ENCODE results near the gene JADE1. TPM values are rescaled to one million over a fixed set of nuclear protein-coding genes. Genes with fewer than 3 reads are reported as not detected.

The JADE1 gene
- total and polyA plus RNA-seq, 2 experiments from 2014 or later = 84.2 to 158 TPM

- TF ChIP-seq REST (IDR thresholded peaks at IDR 0.05; ENCODE audit: unreplicated experiment) (no peak), EZH2 (IDR thresholded peaks at IDR 0.05; ENCODE audit: low read depth, unreplicated experiment) (no peak)
Measured at GRCh38 chr4:128802680-128803628, 6.5 kb upstream of the JADE1 start (continued).

GRCh38 chr4:128803783-128804182, 5.7 kb upstream of the JADE1 start:
- H3K27ac ChIP-seq (ENCODE audit: low read depth) = peak overlapping the region; percentile 95
- Mint-ChIP-seq H3K9me3 (no peaks in the 10 kb centered on the region), H3K36me3 (ENCODE audit: low read depth) (no peaks in the 10 kb centered on the region; the same call in 2 of the 3 replicates), H3K27ac (no peak overlapping the region), H3K4me1 (peaks cover 18% of the 10 kb centered on the region), H3K4me3 (no peak overlapping the region; the same call in 2 of the 3 replicates), H3K27me3 (ENCODE audit: insufficient read depth, low read depth, poor library complexity) (peaks cover 5% of the 10 kb centered on the region)
- no peak for ATAC-seq
- H4K20me1 ChIP-seq (replicated peaks; ENCODE audit: insufficient read depth) = no peaks in the 10 kb centered on the region
- DNase-seq (ENCODE audit: low spot score) = no peak
- H3K4me1 ChIP-seq (ENCODE audit: insufficient read depth) = peaks cover 64% of the 10 kb centered on the region
- H3K4me2 ChIP-seq = peak overlapping the region; percentile 70
- H3K4me3 ChIP-seq = no peak overlapping the region
- H3F3A ChIP-seq (replicated peaks; ENCODE audit: low read depth) = peaks cover 16% of the 10 kb centered on the region; the same call in 1 of the 2 replicates
- peaks cover 7% of the 10 kb centered on the region for H3K79me2 ChIP-seq (replicated peaks; ENCODE audit: insufficient read depth)
- H2AFZ ChIP-seq = no peak overlapping the region
- peaks cover 3% of the 10 kb centered on the region; the same call in 1 of the 2 replicates for H3K9me2 ChIP-seq (ENCODE audit: insufficient read depth)
- no peaks in the 10 kb centered on the region for H3K36me3 ChIP-seq (ENCODE audit: insufficient read depth)
- H3K27me3 ChIP-seq (ENCODE audit: insufficient read depth) = no peaks in the 10 kb centered on the region
- TF ChIP-seq JUNB (IDR thresholded peaks at IDR 0.05; ENCODE audit: unreplicated experiment) (no peak), EZH2phosphoT487 (IDR thresholded peaks at IDR 0.05; ENCODE audit: unreplicated experiment) (no peak), ZNF114 (CRISPR knock-in tag; IDR thresholded peaks at IDR 0.05) (no peak), ETS1 (IDR thresholded peaks at IDR 0.05) (no peak), CREB1 (CRISPR knock-in tag; IDR thresholded peaks at IDR 0.05; ENCODE audit: low read depth) (no peak), POLR2AphosphoS5 (IDR thresholded peaks at IDR 0.05; ENCODE audit: low read depth) (no peak), EZH2 (IDR thresholded peaks at IDR 0.05; ENCODE audit: low read depth, unreplicated experiment) (no peak), CTCF (conservative IDR thresholded peaks at IDR 0.05; ENCODE audit: low read depth in 2 of 2) (no peak), NANOG (IDR thresholded peaks at IDR 0.05; ENCODE audit: borderline replicate concordance) (no peak)
- TF ChIP-seq, protein P1, sequence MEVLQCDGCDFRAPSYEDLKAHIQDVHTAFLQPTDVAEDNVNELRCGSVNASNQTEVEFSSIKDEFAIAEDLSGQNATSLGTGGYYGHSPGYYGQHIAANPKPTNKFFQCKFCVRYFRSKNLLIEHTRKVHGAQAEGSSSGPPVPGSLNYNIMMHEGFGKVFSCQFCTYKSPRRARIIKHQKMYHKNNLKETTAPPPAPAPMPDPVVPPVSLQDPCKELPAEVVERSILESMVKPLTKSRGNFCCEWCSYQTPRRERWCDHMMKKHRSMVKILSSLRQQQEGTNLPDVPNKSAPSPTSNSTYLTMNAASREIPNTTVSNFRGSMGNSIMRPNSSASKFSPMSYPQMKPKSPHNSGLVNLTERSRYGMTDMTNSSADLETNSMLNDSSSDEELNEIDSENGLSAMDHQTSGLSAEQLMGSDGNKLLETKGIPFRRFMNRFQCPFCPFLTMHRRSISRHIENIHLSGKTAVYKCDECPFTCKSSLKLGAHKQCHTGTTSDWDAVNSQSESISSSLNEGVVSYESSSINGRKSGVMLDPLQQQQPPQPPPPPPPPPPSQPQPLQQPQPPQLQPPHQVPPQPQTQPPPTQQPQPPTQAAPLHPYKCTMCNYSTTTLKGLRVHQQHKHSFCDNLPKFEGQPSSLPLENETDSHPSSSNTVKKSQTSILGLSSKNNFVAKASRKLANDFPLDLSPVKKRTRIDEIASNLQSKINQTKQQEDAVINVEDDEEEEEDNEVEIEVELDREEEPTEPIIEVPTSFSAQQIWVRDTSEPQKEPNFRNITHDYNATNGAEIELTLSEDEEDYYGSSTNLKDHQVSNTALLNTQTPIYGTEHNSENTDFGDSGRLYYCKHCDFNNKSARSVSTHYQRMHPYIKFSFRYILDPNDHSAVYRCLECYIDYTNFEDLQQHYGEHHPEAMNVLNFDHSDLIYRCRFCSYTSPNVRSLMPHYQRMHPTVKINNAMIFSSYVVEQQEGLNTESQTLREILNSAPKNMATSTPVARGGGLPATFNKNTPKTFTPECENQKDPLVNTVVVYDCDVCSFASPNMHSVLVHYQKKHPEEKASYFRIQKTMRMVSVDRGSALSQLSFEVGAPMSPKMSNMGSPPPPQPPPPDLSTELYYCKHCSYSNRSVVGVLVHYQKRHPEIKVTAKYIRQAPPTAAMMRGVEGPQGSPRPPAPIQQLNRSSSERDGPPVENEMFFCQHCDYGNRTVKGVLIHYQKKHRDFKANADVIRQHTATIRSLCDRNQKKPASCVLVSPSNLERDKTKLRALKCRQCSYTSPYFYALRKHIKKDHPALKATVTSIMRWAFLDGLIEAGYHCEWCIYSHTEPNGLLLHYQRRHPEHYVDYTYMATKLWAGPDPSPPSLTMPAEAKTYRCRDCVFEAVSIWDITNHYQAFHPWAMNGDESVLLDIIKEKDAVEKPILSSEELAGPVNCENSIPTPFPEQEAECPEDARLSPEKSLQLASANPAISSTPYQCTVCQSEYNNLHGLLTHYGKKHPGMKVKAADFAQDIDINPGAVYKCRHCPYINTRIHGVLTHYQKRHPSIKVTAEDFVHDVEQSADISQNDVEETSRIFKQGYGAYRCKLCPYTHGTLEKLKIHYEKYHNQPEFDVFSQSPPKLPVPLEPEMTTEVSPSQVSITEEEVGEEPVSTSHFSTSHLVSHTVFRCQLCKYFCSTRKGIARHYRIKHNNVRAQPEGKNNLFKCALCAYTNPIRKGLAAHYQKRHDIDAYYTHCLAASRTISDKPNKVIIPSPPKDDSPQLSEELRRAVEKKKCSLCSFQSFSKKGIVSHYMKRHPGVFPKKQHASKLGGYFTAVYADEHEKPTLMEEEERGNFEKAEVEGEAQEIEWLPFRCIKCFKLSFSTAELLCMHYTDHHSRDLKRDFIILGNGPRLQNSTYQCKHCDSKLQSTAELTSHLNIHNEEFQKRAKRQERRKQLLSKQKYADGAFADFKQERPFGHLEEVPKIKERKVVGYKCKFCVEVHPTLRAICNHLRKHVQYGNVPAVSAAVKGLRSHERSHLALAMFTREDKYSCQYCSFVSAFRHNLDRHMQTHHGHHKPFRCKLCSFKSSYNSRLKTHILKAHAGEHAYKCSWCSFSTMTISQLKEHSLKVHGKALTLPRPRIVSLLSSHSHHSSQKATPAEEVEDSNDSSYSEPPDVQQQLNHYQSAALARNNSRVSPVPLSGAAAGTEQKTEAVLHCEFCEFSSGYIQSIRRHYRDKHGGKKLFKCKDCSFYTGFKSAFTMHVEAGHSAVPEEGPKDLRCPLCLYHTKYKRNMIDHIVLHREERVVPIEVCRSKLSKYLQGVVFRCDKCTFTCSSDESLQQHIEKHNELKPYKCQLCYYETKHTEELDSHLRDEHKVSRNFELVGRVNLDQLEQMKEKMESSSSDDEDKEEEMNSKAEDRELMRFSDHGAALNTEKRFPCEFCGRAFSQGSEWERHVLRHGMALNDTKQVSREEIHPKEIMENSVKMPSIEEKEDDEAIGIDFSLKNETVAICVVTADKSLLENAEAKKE (CRISPR knock-in tag; IDR thresholded peaks at IDR 0.05) = no peak

Measured in GM23338 (cell line).